HG02798 (cell line): ENCODE results near the gene TCF19.
"Not testable (repeated sequence)": the region's sequence is repeated elsewhere in the genome, so short reads cannot be mapped to it uniquely, and the experiment has no call there.

Experiments
- ATAC-seq: cut with Tn5 transposase; IDR thresholded peaks from one replicate; pipeline ENCODE4 v1.9.1; 2021; ENCODE audit warnings: mild to moderate bottlenecking; ENCODE audit not compliant: unreplicated experiment, poor library complexity

The TCF19 gene

GRCh38 chr6:31175971-31176370 is 17.6 kb downstream of the TCF19 start:
- no peak for ATAC-seq

GRCh38 chr6:31178143-31179041 is 20.0 kb downstream of the TCF19 start:
- no peak for ATAC-seq

DNA sequence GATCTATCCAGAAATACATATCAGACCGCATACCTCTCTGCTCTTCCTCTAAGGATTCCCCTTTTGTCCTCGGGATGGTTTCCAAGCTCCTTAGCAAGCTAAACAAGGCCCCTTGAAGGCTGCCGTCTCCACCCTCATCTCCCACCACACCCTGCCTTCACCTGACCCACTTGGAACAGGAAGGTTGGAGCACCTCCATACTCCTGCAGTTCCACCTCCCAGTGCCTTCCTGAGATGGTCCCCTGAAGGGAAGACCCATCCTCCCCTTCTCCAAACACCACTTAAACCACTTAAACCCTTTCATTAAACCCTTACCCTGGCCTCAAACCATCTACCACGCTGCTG is 20.6 kb downstream of the TCF19 start:
- no peak for ATAC-seq

DNA sequence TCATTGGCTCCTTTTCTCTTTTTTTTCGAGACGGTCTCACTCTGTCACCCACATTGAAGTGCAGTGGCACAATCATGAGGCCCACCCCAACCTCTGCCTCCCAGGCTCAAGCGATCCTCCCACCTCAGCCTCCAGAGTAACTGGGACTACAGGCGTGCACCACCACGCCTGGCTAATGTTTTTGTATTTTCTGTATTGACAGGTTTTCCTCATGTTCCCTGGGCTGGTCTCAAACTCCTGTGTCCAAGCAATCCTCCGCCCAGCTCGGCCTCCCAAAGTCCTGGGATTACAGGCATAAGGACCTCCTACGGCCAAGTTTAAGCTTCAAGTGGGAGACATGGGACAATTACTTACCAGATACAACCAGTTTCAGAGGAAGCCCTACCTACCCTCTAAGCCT is 21.5 kb downstream of the TCF19 start:
- ATAC-seq, result no peak

- peak; percentile 86 for ATAC-seq
These were observed 22.1 kb downstream of the TCF19 start for GRCh38 chr6:31180500-31180899.

DNA sequence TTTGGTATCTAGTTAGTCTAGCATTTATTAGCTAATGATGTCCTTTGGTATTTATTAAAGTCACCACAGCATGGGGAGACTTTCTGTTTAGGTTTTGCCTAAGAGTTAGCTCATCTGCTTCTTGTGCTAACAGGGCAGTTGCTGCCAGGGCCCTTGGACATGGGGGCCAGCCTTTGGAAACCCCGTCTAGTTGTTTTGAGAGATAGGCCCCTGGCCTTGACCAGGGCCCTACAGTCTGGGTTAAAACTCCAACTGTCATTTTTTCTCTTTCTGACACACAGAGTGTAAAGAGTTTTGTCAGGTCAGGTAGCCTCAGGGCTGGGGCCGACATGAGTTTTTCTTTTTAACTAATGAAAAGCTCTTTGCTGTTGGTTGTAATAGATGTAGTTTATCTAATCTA is 24.9 kb downstream of the TCF19 start:
- not testable (repeated sequence) for ATAC-seq

DNA sequence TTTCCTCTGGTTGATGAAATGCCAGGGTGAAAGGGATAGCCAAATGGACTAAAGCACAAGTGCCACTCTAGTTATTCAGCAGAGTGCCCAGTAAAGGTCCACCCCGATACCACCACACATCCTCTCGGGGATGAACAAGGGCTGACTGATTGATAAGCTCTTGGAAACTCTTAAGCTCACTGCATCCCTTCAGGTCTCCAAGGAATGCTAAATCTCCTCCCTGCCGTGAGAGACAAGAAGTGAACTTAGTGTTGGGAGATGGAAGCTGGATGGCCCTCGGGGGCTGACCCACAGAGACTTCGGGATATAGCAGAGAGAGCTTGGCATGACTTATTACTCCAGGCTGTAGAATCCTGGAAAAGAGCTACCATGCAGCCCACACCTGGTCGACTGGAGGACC is 25.5 kb downstream of the TCF19 start:
- not testable (repeated sequence) for ATAC-seq

DNA sequence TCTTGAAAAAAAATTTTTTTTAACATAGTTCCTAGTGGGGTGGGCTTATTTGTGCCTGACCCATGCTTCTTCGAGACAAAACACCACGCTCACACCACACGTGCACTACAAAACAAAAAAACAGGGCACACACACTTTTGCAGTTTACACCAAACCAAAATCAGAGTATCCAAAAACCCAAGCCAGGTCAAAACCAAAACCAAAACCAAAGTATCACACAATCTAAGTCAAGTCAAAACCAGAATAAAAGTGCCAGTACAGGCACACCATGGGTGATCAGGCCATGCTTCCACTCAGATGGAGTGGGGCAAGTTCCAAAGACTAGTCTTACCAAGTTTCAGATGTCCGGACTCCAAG is 27.3 kb downstream of the TCF19 start:
- not testable (repeated sequence) for ATAC-seq

- ATAC-seq, result no peak
These were observed 27.8 kb downstream of the TCF19 start for GRCh38 chr6:31186052-31186734.

DNA sequence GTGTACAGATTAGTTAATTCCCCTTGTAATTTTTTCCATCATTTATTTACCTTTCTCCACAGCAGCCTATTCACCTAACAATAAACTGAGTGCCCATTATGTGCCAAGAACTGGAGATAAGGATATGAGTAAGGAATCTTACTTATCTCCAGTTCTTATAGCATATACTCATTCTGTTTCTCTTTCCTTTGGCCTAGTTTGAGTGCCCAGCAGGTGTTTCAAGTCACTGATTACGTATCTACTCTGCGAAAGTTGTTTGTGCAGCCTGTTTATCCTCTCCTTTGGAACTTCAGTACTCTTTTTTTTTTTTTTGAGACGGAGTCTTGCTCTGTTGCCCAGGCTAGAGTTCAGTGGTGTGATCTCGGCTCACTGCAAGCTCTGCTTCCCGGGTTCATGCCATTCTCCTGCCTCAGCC is 29.4 kb downstream of the TCF19 start:
- ATAC-seq, result no peak

DNA sequence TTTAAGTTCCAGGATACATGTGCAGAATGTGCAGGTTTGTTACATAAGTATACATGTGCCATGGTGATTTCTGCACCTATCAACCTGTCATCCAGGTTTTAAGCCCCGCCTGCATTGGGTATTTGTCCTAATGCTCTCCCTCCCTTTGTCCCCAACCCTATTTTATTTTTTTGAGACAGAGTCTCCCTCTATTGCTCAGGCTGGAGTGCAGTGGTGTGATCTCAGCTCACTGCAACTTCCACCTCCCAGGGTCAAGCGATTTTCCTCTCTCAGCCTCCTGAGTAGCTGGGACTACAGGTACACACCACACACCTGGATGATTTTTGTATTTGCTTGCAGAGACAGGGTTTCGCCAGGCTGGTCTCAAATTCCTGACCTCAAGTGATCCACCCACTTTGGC is 30.8 kb downstream of the TCF19 start:
- not testable (repeated sequence) for ATAC-seq

DNA sequence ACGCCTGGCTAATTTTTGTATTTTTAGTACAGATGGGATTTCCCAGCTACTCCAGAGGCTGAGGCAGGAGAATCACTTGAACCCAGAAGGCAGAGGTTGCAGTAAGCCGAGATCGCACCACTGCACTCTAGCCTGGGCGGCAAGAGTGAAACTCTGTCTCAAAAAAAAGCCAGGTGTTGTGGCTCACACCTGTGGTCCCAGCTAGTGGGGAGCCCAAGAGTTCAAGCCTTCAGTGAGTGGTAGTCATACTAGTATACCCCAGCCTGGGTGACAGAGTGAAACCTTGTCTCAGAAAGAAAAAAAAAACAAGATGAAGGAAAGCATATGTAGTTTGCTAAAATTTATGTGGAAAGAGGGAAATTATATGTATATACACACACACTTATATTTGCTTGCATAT is 32.1 kb downstream of the TCF19 start:
- peak; percentile 77 for ATAC-seq

DNA sequence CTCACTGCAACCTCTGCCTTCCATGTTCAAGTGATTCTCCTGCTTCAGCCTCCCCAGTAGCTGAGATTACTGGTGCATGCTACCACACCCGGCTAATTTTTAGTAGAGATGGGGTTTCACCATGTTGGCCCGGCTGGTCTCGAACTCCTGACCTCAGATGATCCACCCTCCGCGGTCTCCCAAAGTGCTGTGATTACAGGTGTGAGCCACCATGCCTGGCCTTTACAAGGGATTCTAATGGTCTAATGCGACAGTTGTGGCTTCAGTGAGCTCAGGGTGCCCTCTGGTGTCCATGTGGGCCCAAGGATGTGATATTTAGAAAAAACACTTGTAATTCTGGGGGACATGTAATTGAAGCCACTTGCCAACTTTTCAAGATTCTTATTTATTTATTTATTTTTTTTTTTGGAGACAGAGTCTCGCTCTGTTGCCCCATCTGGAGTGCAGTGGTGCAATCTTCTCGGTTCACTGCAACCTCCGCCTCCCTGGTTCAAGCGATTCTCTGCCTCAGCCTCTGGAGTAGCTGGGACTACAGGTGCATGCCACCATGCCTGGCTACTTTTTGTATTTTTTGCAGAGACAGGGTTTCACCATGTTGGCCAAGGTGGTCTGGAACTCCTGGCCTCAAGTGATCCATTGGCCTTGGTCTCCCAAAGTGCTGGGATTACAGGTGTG is 34.2 kb downstream of the TCF19 start:
- ATAC-seq, result not testable (repeated sequence)

DNA sequence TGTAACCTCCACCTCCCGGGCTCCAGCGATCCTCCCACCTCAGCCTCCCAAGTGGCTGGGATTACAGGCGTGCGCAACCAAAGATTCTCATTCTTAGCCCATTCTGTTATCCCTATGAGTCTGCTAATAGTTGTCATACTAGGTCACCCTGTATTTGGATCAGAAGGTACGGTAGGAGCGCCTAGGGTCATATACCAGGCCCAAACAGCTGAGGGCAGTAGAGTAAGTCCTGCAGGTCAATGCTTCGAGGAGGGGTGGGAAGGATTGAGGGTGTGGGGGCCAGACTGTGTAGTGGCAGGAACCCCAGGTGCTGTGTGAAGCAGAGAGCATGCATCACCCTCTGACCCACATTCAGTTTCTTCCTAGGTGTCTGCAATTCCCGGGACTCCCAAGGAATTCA is 34.8 kb downstream of the TCF19 start:
- ATAC-seq, result no peak

DNA sequence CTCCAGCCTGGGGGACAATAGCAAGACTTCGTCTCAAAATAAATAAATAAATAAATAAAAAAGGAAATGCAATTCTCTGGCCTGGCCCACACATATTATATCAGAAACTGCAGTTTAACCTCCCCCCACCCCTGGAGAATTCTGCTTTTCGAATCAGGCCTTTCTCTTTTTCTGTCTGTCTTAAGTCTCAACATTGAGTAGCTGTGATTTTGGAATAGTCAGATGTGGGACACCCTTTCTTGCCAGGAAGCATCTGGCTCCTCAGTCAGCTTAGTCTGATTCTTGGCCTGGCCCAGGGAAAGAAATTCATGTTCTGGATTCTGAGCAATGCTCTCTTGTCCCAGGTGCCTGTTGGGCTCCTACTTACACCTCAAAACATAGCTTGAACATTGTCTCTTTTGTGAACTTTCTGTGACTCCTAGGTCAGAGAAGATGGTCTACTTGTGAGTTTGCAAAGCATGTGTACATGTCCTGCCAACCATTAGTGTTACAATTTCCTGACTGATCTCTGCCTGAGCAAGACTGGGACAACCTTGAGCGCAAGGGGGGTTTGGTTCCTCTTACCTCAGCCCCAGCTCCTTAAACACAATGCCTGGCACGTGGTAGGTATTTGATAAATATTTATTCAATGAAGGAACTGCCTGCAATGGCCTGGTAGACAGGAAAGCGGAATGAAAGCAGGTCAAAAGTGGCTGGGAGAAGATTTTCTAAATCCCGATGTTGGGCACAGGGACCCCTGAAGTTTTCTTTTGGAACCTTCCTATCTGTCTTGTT is 35.9 kb downstream of the TCF19 start:
- no peak for ATAC-seq

DNA sequence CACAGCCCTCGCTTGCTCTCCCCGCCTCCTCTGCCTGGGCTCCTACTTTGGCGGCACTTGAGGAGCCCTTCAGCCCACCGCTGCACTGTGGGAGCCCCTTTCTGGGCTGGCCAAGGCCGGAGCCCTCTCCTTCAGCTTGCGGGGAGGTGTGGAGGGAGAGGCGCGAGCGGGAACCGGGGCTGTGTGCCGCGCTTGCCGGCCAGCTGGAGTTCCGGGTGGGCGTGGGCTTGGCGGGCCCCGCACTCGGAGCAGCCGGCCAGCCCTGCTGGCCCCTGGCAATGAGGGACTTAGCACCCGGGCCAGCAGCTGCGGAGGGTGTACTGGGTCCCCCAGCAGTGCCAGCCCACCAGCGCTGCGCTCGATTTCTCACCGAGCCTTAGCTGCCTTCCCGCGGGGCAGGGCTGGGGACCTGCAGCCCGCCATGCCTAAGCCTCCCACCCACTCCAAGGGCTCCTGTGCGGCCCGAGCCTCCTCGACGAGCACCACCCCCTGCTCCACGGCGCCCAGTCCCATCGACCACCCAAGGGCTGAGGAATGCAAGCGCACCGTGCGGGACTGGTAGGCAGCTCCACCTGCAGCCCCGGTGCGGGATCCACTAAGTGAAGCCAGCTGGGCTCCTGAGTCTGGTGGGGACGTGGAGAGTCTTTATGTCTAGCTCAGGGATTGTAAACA is 37.1 kb downstream of the TCF19 start:
- not testable (repeated sequence) for ATAC-seq

- not testable (repeated sequence) for ATAC-seq
These were observed 38.0 kb downstream of the TCF19 start for GRCh38 chr6:31196251-31197022.

DNA sequence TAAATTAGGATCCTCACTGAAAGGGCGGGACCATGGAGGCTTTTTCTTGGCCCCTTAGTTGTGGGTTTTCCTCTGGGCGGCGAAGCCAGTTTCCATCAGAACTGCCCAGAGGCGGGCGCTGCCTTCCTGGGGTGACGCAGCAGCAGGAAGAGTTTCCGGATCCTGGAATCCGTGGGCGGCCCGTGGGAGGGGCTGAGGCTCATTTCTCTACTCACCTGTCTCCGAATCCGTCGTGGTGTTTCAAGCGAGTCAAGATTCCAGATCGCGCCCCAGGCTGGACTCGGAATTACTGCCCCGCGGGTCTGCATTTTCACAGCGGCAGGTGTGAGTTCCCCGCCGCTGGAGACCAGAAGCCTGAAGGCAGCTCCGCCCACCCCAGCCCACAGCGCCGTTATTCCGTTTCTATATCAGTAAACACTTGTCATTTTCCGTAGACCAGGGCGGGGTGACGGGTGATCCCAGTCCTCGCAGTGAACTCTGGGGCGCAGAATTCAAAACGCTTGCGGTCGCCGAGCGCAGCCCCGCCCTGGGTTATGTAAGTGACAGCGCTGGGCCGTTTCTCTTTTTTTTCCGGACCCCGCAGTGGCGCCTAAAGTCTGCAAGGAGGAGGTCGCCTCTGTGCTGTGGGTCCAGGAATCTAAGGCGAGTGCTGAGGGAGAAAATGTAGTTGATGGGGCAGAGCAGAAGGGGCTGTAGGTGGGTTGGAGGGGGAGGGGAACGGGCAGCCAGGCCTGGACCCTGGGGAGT is 39.3 kb downstream of the TCF19 start:
- peak; percentile 76 for ATAC-seq

DNA sequence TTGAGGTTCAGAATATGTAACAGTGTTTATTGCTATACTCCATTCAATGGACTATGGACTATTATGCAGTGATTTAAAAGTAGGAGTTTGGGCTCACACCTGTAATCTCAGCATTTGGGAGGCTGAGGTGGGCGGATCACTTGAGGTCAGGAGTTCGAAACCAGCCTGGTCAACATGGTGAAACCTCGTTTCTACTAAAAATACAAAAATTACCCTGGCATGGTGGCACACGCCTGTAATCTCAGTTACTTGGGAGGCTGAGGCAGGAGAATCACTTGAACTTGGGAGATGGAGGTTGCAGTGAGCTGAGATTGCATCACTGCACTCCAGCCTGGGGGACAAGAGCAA is 40.7 kb downstream of the TCF19 start:
- not testable (repeated sequence) for ATAC-seq
